Naive thymus-derived CD4-positive, alpha-beta T cell (primary cell): Measurements from ENCODE around the gene KCNT1. TPM values are rescaled to one million over a fixed set of nuclear protein-coding genes. Genes with fewer than 3 reads are reported as not detected.
A peak's percentile ranks its signal among the peaks of the same experiment; 100 is the strongest.

Experiments
- ATAC-seq: fragments of 150-1000 bp; cut with Tn5 transposase; 2 replicates; pipeline ENCODE4 v1.10.0; 2021; ENCODE audit warnings: mild to moderate bottlenecking, moderate library complexity
- CTCF ChIA-PET: fragments of 350-600 bp; sonication (Branson Sonifier 250); formaldehyde crosslinking; loops from one replicate; lab custom pipeline; 2021; ENCODE audit warnings: antibody characterized with exemption; lab: Charles Lee
- POLR2A ChIA-PET: fragments of 350-600 bp; sonication (Branson Sonifier 250); formaldehyde crosslinking; loops from one replicate; lab custom pipeline; 2021; ENCODE audit warnings: antibody characterized with exemption, inconsistent platforms; lab: Charles Lee
- DNase-seq, 9 donors: peaks; one replicate each; pipeline versions ENCODE4 v3.0.0 to v3.0.0-alpha.2; 2020 to 2022; ENCODE audit warnings: mixed read lengths in 1 of 9
- H3K27ac ChIP-seq: one replicate; pipeline ENCODE4 v1.7.0; 2013; ENCODE audit warnings: mild to moderate bottlenecking, low read depth, low read length, moderate library complexity
- H3K27me3 ChIP-seq, 2 donors: one replicate each; pipeline ENCODE4 v1.7.0; 2013; ENCODE audit warnings: low read length in 2 of 2, mild to moderate bottlenecking in 2 of 2, moderate library complexity in 2 of 2; ENCODE audit not compliant: control insufficient read depth in 2 of 2, insufficient read depth in 2 of 2
- H3K36me3 ChIP-seq, 3 experiments: 1 replicate in 2 of 3; 2 replicates in 1 of 3; pipeline ENCODE4 v1.7.0; 2013; ENCODE audit warnings: low read length in 3 of 3, mild to moderate bottlenecking in 3 of 3, moderate library complexity in 1 of 3; ENCODE audit not compliant: insufficient read depth in 3 of 3, control insufficient read depth in 2 of 3
- H3K4me1 ChIP-seq, 2 donors: one replicate each; pipeline ENCODE4 v1.7.0; 2013; ENCODE audit warnings: low read length in 2 of 2, mild to moderate bottlenecking in 2 of 2, moderate library complexity in 1 of 2; ENCODE audit not compliant: control insufficient read depth in 2 of 2, insufficient read depth in 2 of 2
- H3K4me3 ChIP-seq: 2 replicates; pipeline ENCODE4 v1.7.0; 2013; ENCODE audit warnings: mild to moderate bottlenecking, low read length
- H3K9me3 ChIP-seq, 3 experiments: 1 replicate in 2 of 3; 2 replicates in 1 of 3; pipeline ENCODE4 v1.7.0; 2013; ENCODE audit warnings: low read length in 3 of 3; ENCODE audit not compliant: control insufficient read depth in 2 of 3
- H3K27ac Mint-ChIP-seq, 9 donors: one replicate each; pipeline ENCODE4 v1.8.0; 2020 to 2022; ENCODE audit warnings: mixed read lengths in 9 of 9, mild to moderate bottlenecking in 8 of 9, moderate library complexity in 5 of 9, inconsistent platforms in 2 of 9
- H3K27me3 Mint-ChIP-seq, 5 donors: one replicate each; pipeline ENCODE4 v1.8.0; 2021 to 2022; ENCODE audit warnings: mixed read lengths in 5 of 5, mild to moderate bottlenecking in 1 of 5
- H3K36me3 Mint-ChIP-seq, 5 donors: one replicate each; pipeline ENCODE4 v1.8.0; 2020 to 2022; ENCODE audit warnings: mixed read lengths in 5 of 5, mild to moderate bottlenecking in 3 of 5, inconsistent platforms in 1 of 5
- H3K4me1 Mint-ChIP-seq, 7 donors: one replicate each; pipeline ENCODE4 v1.8.0; 2020 to 2022; ENCODE audit warnings: mixed read lengths in 7 of 7, mild to moderate bottlenecking in 3 of 7, inconsistent platforms in 1 of 7
- H3K4me3 Mint-ChIP-seq, 10 donors: one replicate each; pipeline ENCODE4 v1.8.0; 2020 to 2022; ENCODE audit warnings: mild to moderate bottlenecking in 10 of 10, mixed read lengths in 10 of 10, moderate library complexity in 6 of 10, inconsistent platforms in 2 of 10
- H3K9me3 Mint-ChIP-seq, 11 donors: one replicate each; pipeline ENCODE4 v1.8.0; 2020 to 2022; ENCODE audit warnings: mixed read lengths in 11 of 11, mild to moderate bottlenecking in 4 of 11, inconsistent platforms in 1 of 11, moderate library complexity in 1 of 11
- intact Hi-C, 2 donors: fragments of 100-400 bp; cut with micrococcal nuclease; formaldehyde crosslinking; loops; one replicate each; pipeline ENCODE4 v1.15.1; 2023
- polyA plus RNA-seq, 2 donors: library from polyadenylated mRNA; unstranded; fragments of 300-500 nt; fragmentation: Illumina TruSeq; gene quantifications; one replicate each; pipeline ENCODE4 v1.2.3, GENCODE V29; 2021
- total RNA-seq, 6 experiments: library from RNA in 5 of 6; stranded (reverse) in 5 of 6; gene quantifications; 1 replicate in 5 of 6; 2 replicates in 1 of 6; pipeline ENCODE4 v1.2.3 and lab custom pipeline; 2021 to 2026

KCNT1 gene
- total RNA-seq (under 1 TPM in 1 of 5 experiments, not detected in 4; 0.29 TPM), polyA plus RNA-seq (not detected), total RNA-seq (lab: John Stamatoyannopoulos, UW) (not detected)

GRCh38 chr9:135701959-135702721 lies at the start of gene KCNT1:
Gene KCNT1, plus strand, starts transcription at chr9:135702185. Its CDS starts 74 bp downstream, at chr9:135702259.
- H3K36me3 Mint-ChIP-seq = no peaks in the 10 kb centered on the region
- no peaks in the 10 kb centered on the region for H3K4me1 Mint-ChIP-seq
- intact Hi-C loops = no loop called here
- Histone ChIP-seq H3K4me1 (peaks cover 0 to 5% of the 10 kb centered on the region in 2 donors), H3K27ac (no peak within 1 kb of the TSS), H3K9me3 (no peaks in the 10 kb centered on the region), H3K4me3 (no peak within 1 kb of the TSS), H3K36me3 (no peaks in the 10 kb centered on the region), H3K27me3 (no peaks in the 10 kb centered on the region)
- no peak within 1 kb of the TSS for H3K27ac Mint-ChIP-seq
- DNase-seq = peak in 8 of 9 donors; percentile 16 to 74 (median 45)
- CTCF ChIA-PET = interaction anchor here (1.4 kb wide), 1 partner anchor 25 kb away, joined by 3 read pairs; no protein-coding TSS in a partner anchor
- no peaks in the 10 kb centered on the region for H3K9me3 Mint-ChIP-seq
- H3K27me3 Mint-ChIP-seq = peaks cover 0 to 20% (median 0%) of the 10 kb centered on the region in 5 donors
- peak; percentile 65 for ATAC-seq
- H3K4me3 Mint-ChIP-seq = peak within 1 kb of the TSS in 1 of 10 donors; percentile 14
- POLR2A ChIA-PET = no interaction called here

DNA sequence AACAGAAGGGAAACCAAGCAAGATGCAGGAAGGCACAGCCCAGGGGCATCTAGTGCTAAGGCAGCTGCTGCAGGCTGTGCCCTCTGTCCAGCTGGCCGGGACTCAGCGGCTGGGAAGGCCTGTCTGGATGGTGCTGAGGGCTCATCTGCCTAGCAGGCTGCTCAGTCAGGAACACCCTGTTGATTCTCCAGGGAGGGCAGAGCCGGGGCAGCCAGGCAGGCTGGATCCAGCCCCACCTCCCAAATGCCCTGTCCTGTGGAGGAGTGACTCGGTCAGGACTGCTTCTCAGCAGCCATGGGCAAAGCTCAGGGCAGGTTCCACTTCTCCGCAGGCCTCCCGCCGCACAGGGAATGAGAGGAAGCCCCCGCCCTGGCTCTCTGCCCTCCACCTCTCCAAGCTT lies 46.7 kb upstream of the KCNT1 start:
- no peaks in the 10 kb centered on the region for H3K27me3 ChIP-seq
- POLR2A ChIA-PET = no interaction called here

DNA sequence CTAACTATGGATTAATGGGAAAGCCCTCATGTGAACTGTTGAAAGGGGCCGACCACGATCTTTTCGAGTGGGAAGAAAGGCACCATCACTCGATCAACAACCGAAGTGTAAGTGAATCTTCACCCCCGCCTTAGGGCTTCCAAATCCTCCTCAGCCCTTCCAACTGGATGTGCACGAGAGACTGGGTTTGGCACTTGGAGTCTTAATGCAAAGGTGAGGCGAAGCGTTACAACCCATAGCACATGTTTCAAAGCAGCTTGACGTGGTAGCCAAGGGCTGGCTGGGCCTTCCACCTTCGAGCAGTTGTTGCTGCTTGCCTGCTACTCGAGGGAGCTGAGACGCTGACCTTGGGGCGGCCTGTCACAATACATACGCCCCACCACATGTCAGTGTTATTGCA lies 44.6 kb upstream of the KCNT1 start:
- no peaks in the 10 kb centered on the region for H3K36me3 Mint-ChIP-seq
- peaks cover 0 to 26% (median 13%) of the 10 kb centered on the region in 5 donors for H3K27me3 Mint-ChIP-seq
- DNase-seq (no peak), ATAC-seq (no peak)
- H3K4me1 Mint-ChIP-seq = no peaks in the 10 kb centered on the region
- Histone ChIP-seq H3K27ac (no peak overlapping the region), H3K9me3 (no peaks in the 10 kb centered on the region), H3K4me3 (no peak overlapping the region), H3K36me3 (no peaks in the 10 kb centered on the region), H3K27me3 (no peaks in the 10 kb centered on the region), H3K4me1 (no peaks in the 10 kb centered on the region)
- POLR2A ChIA-PET = no interaction called here
- H3K4me3 Mint-ChIP-seq = no peak overlapping the region
- CTCF ChIA-PET = no interaction called here
- H3K9me3 Mint-ChIP-seq = peaks cover 0 to 2% (median 0%) of the 10 kb centered on the region in 11 donors
- intact Hi-C loops = no loop called here
- no peak overlapping the region for H3K27ac Mint-ChIP-seq

More for the DNA sequence above, 46.7 kb upstream of the KCNT1 start:
- Mint-ChIP-seq H3K9me3 (peaks cover 2 to 8% (median 2%) of the 10 kb centered on the region in 11 donors), H3K36me3 (peaks cover 0 to 2% (median 0%) of the 10 kb centered on the region in 5 donors), H3K4me1 (no peaks in the 10 kb centered on the region), H3K27ac (no peak overlapping the region), H3K4me3 (no peak overlapping the region), H3K27me3 (peaks cover 0 to 40% (median 19%) of the 10 kb centered on the region in 5 donors)
- Histone ChIP-seq H3K4me3 (no peak overlapping the region), H3K9me3 (no peaks in the 10 kb centered on the region), H3K36me3 (no peaks in the 10 kb centered on the region), H3K4me1 (no peaks in the 10 kb centered on the region), H3K27ac (no peak overlapping the region)
- ATAC-seq = no peak
- no peak for DNase-seq
- CTCF ChIA-PET = interaction anchor here (0.6 kb wide), 1 partner anchor 745 kb away, joined by 3 read pairs; no protein-coding TSS in a partner anchor
- intact Hi-C loops = no loop called here

- no peaks in the 10 kb centered on the region for H3K4me1 Mint-ChIP-seq
- CTCF ChIA-PET = no interaction called here
- H3K4me1 ChIP-seq = no peaks in the 10 kb centered on the region
Measured at GRCh38 chr9:135659252-135659651, 42.7 kb upstream of the KCNT1 start.

GRCh38 chr9:135660407-135660806 lies 41.6 kb upstream of the KCNT1 start:
- ChIA-PET CTCF (no interaction called here), POLR2A (no interaction called here)
- Mint-ChIP-seq H3K4me3 (no peak overlapping the region), H3K36me3 (no peaks in the 10 kb centered on the region), H3K27me3 (peaks cover 0 to 10% (median 0%) of the 10 kb centered on the region in 5 donors), H3K9me3 (no peaks in the 10 kb centered on the region), H3K4me1 (no peaks in the 10 kb centered on the region), H3K27ac (no peak overlapping the region)
- H3K36me3 ChIP-seq = no peaks in the 10 kb centered on the region
- H3K9me3 ChIP-seq = no peaks in the 10 kb centered on the region
- DNase-seq (no peak), ATAC-seq (no peak)
- intact Hi-C loops = no loop called here
- no peaks in the 10 kb centered on the region for H3K4me1 ChIP-seq
- no peak overlapping the region for H3K27ac ChIP-seq
- no peak overlapping the region for H3K4me3 ChIP-seq
- no peaks in the 10 kb centered on the region for H3K27me3 ChIP-seq

More at GRCh38 chr9:135659252-135659651, 42.7 kb upstream of the KCNT1 start:
- no peak overlapping the region for H3K27ac ChIP-seq
- Mint-ChIP-seq H3K27me3 (peaks cover 0 to 13% (median 5%) of the 10 kb centered on the region in 5 donors), H3K36me3 (no peaks in the 10 kb centered on the region), H3K27ac (no peak overlapping the region), H3K9me3 (no peaks in the 10 kb centered on the region), H3K4me3 (no peak overlapping the region)
- no peaks in the 10 kb centered on the region for H3K36me3 ChIP-seq
- H3K27me3 ChIP-seq = no peaks in the 10 kb centered on the region
- ATAC-seq (no peak), DNase-seq (no peak)
- POLR2A ChIA-PET = no interaction called here
- intact Hi-C loops = no loop called here
- H3K4me3 ChIP-seq = no peak overlapping the region
- no peaks in the 10 kb centered on the region for H3K9me3 ChIP-seq

- Histone ChIP-seq H3K9me3 (no peaks in the 10 kb centered on the region), H3K27me3 (no peaks in the 10 kb centered on the region), H3K4me1 (no peaks in the 10 kb centered on the region), H3K36me3 (no peaks in the 10 kb centered on the region), H3K4me3 (no peak overlapping the region), H3K27ac (no peak overlapping the region)
- no peak overlapping the region for H3K27ac Mint-ChIP-seq
- ATAC-seq (no peak), DNase-seq (no peak)
- peaks cover 0 to 5% (median 0%) of the 10 kb centered on the region in 5 donors for H3K27me3 Mint-ChIP-seq
- no peaks in the 10 kb centered on the region for H3K36me3 Mint-ChIP-seq
- ChIA-PET CTCF (no interaction called here), POLR2A (no interaction called here)
- no peaks in the 10 kb centered on the region for H3K9me3 Mint-ChIP-seq
- intact Hi-C loops = no loop called here
- no peak overlapping the region for H3K4me3 Mint-ChIP-seq
- H3K4me1 Mint-ChIP-seq = no peaks in the 10 kb centered on the region
Measured at GRCh38 chr9:135661816-135662560, 40.0 kb upstream of the KCNT1 start.
